GM12878 (cell line): ENCODE results near the gene ZNF678. TPM values are rescaled to one million over a fixed set of nuclear protein-coding genes. Genes with fewer than 3 reads are reported as not detected.

Experiments
- ATAC-seq: fragments of 200-7000 bp; cut with Tn5 transposase; 3 replicates; pipeline ENCODE4 v1.9.1; 2020; ENCODE audit warnings: mild to moderate bottlenecking, moderate library complexity
- BruUV-seq: library from RNA; stranded (reverse); fragments of 400-500 nt; replicated peaks from 2 replicates; lab custom pipeline; 2021; lab: Mats Ljungman, UMichigan
- CTCF ChIA-PET: fragments of 300-600 bp; sonication (Branson Sonifier 250); formaldehyde crosslinking; extraction: SDS; loops from one replicate; lab custom pipeline; 2021; ENCODE audit warnings: inconsistent platforms; lab: Yijun Ruan, JAX
- POLR2A ChIA-PET: fragments of 350-600 bp; formaldehyde crosslinking; extraction: SDS; loops from one replicate; lab custom pipeline; 2021; ENCODE audit warnings: inconsistent platforms; lab: Charles Lee
- RAD21 ChIA-PET: fragments of 300-600 bp; sonication (Branson Sonifier 250); formaldehyde crosslinking; loops from one replicate; lab custom pipeline; 2023; ENCODE audit warnings: antibody characterized with exemption; ENCODE audit not compliant: unreplicated experiment; lab: Charles Lee
- SMC1A ChIA-PET: fragments of 300-600 bp; sonication (Branson Sonifier 250); formaldehyde crosslinking; loops from one replicate; lab custom pipeline; 2023; ENCODE audit not compliant: unreplicated experiment, uncharacterized antibody; lab: Charles Lee
- DNase-seq: peaks from one replicate; pipeline ENCODE4 v3.0.0-alpha.2; 2011; ENCODE audit warnings: low read depth, low spot score
- FAIRE-seq: peaks from 3 replicates; lab custom pipeline; 2011; peaks lifted over from hg19 to GRCh38; lab: Jason Lieb, UNC
- H2AFZ ChIP-seq: 2 replicates; pipeline ENCODE4 v1.6.0; 2011; ENCODE audit warnings: low read depth, low read length, control low read depth; ENCODE audit not compliant: control insufficient read depth
- H3K27ac ChIP-seq: 2 replicates; pipeline ENCODE4 v1.5.1; 2011; ENCODE audit warnings: control low read depth; ENCODE audit not compliant: control insufficient read depth, insufficient read depth
- H3K27me3 ChIP-seq, 2 experiments: replicated peaks in 1 of 2; 2 replicates each; pipeline versions ENCODE4 v1.6.0 to v1.6.1; 2011; ENCODE audit warnings: low read length in 1 of 2; ENCODE audit not compliant: control insufficient read depth in 2 of 2, insufficient read depth in 2 of 2
- H3K36me3 ChIP-seq, 2 experiments: 2 replicates each; pipeline ENCODE4 v1.5.1; 2011; ENCODE audit warnings: low read length in 1 of 2; ENCODE audit not compliant: control insufficient read depth in 2 of 2, insufficient read depth in 2 of 2
- H3K4me1 ChIP-seq: 2 replicates; pipeline ENCODE4 v1.6.1; 2011; ENCODE audit warnings: mild to moderate bottlenecking, low read length, moderate library complexity, mixed read lengths; ENCODE audit not compliant: control insufficient read depth, insufficient read depth
- H3K4me2 ChIP-seq: 2 replicates; pipeline ENCODE4 v1.6.0; 2011; ENCODE audit warnings: control low read depth; ENCODE audit not compliant: control insufficient read depth, insufficient read depth
- H3K4me3 ChIP-seq: fragments of 200-600 bp; sonication (generic); 2 replicates; pipeline ENCODE4 v1.5.1; 2016
- H3K79me2 ChIP-seq: 2 replicates; pipeline ENCODE4 v1.6.0; 2011; ENCODE audit warnings: low read length; ENCODE audit not compliant: control insufficient read depth, insufficient read depth
- H3K9ac ChIP-seq: 2 replicates; pipeline ENCODE4 v1.8.0; 2011; ENCODE audit warnings: low read length, control low read depth, mixed read lengths; ENCODE audit not compliant: control insufficient read depth, insufficient read depth
- H3K9me3 ChIP-seq: replicated peaks from 3 replicates; pipeline ENCODE4 v1.5.1; 2011; ENCODE audit warnings: mild to moderate bottlenecking, low read length; ENCODE audit not compliant: control insufficient read depth, insufficient read depth
- H4K20me1 ChIP-seq: 2 replicates; pipeline ENCODE4 v1.6.0; 2011; ENCODE audit not compliant: control insufficient read depth, insufficient read depth
- CHD4 ChIP-seq: fragments of 200-600 bp; sonication (generic); IDR thresholded peaks from 2 replicates; pipeline ENCODE4 v1.6.1; 2016; ENCODE audit warnings: mild to moderate bottlenecking
- DPF2 ChIP-seq: fragments of 450-650 bp; IDR thresholded peaks from 2 replicates; pipeline ENCODE4 v1.6.1; 2017; ENCODE audit warnings: mild to moderate bottlenecking
- E2F4 ChIP-seq: IDR thresholded peaks from 2 replicates; pipeline ENCODE4 v1.6.1; 2012; ENCODE audit warnings: low read depth, low read length, improper control_type of control experiment
- ETV6 ChIP-seq, 2 experiments: fragments of 450-650 bp in 1 of 2; IDR thresholded peaks in 1 of 2; conservative IDR thresholded peaks in 1 of 2; 2 replicates each; pipeline ENCODE4 v1.6.1; 2014; ENCODE audit warnings: antibody characterized with exemption in 1 of 2, borderline replicate concordance in 1 of 2, low read depth in 1 of 2, mild to moderate bottlenecking in 1 of 2, moderate library complexity in 1 of 2
- IKZF1 ChIP-seq: fragments of 450-650 bp; conservative IDR thresholded peaks from 2 replicates; pipeline ENCODE4 v1.6.1; 2017; ENCODE audit warnings: antibody characterized with exemption, mild to moderate bottlenecking
- IKZF2 ChIP-seq, 2 experiments: fragments of 450-650 bp; IDR thresholded peaks; 2 replicates each; pipeline ENCODE4 v1.6.1; 2017; ENCODE audit warnings: mild to moderate bottlenecking in 2 of 2, moderate library complexity in 2 of 2
- JUNB ChIP-seq: IDR thresholded peaks from 2 replicates; pipeline ENCODE4 v1.6.1; 2016; ENCODE audit warnings: antibody characterized with exemption, mild to moderate bottlenecking
- KLF5 ChIP-seq: fragments of 450-650 bp; IDR thresholded peaks from 2 replicates; pipeline ENCODE4 v1.6.1; 2014; ENCODE audit warnings: mild to moderate bottlenecking; ENCODE audit not compliant: partially characterized antibody
- PBX3 ChIP-seq: IDR thresholded peaks from 2 replicates; pipeline ENCODE4 v1.6.1; 2011; ENCODE audit warnings: mild to moderate bottlenecking, low read depth, low read length, moderate library complexity; ENCODE audit not compliant: insufficient replicate concordance
- RBBP5 ChIP-seq: fragments of 200-600 bp; sonication (generic); conservative IDR thresholded peaks from 2 replicates; pipeline ENCODE4 v1.6.1; 2016
- SMC3 ChIP-seq: IDR thresholded peaks from 2 replicates; pipeline ENCODE4 v1.6.1; 2011; ENCODE audit warnings: low read length, improper control_type of control experiment, borderline replicate concordance
- TCF12 ChIP-seq: IDR thresholded peaks from 2 replicates; pipeline ENCODE4 v1.6.1; 2011; ENCODE audit warnings: low read depth, mild to moderate bottlenecking, low read length
- ZNF687 ChIP-seq: fragments of 450-650 bp; IDR thresholded peaks from 2 replicates; pipeline ENCODE4 v1.6.1; 2017; ENCODE audit warnings: mild to moderate bottlenecking, moderate library complexity
- ZZZ3 ChIP-seq: IDR thresholded peaks from 2 replicates; pipeline ENCODE4 v1.6.1; 2011; ENCODE audit warnings: low read depth; ENCODE audit not compliant: control insufficient read depth, insufficient read length
- WGBS: methylation state at CpG from one replicate; pipeline ENCODE4 v1.1.6; 2016; ENCODE audit warnings: low lambda C conversion rate; ENCODE audit not compliant: insufficient replicate concordance, insufficient coverage; ENCODE audit errors: missing lambda C conversion rate; 5-methylcytosine and 5-hydroxymethylcytosine counted together
- in situ Hi-C: fragments of 300-500 bp; cut with MboI; formaldehyde crosslinking; loops from 9 replicates; pipeline ENCODE4 v1.14.3; 2018; ENCODE audit warnings: mixed read lengths
- intact Hi-C: fragments of 100-400 bp; cut with micrococcal nuclease; formaldehyde crosslinking; loops from one replicate; pipeline ENCODE4 v1.14.2; 2022; ENCODE audit not compliant: unreplicated experiment
- polyA plus RNA-seq, 11 experiments: library from polyadenylated mRNA; depleted of rRNA in 4 of 11; unstranded in 6 of 11; stranded (reverse) in 5 of 11; fragments of >200 nt; fragmentation: Nextera tagmentation in 4 of 11; fragmentation: Illumina TruSeq in 1 of 11; extraction: Ambion mirVana in 4 of 11; extraction: Trizol in 1 of 11; gene quantifications; 1 replicate in 1 of 11; 2 replicates in 10 of 11; pipeline versions ENCODE4 v1.2.1 to v1.2.3, GENCODE V29; 2011 to 2016; ENCODE audit warnings: inconsistent platforms in 2 of 11, missing spikeins in 2 of 11, low read depth in 1 of 11
- total RNA-seq, 4 experiments: library from RNA; depleted of rRNA in 3 of 4; stranded (reverse); fragments of >200 nt in 3 of 4; fragmentation: Illumina TruSeq in 1 of 4; extraction: Trizol in 1 of 4; gene quantifications; 2 replicates each; pipeline versions ENCODE4 v1.2.1 to v1.2.3, GENCODE V29; 2013 to 2021

Gene ZNF678
- total and polyA plus RNA-seq, 10 of the 15 experiments (the other 5 are each of a cell fraction or from before 2014, with no cell fraction given), result 1.4 to 10.4 (median 3.5) TPM

DNA sequence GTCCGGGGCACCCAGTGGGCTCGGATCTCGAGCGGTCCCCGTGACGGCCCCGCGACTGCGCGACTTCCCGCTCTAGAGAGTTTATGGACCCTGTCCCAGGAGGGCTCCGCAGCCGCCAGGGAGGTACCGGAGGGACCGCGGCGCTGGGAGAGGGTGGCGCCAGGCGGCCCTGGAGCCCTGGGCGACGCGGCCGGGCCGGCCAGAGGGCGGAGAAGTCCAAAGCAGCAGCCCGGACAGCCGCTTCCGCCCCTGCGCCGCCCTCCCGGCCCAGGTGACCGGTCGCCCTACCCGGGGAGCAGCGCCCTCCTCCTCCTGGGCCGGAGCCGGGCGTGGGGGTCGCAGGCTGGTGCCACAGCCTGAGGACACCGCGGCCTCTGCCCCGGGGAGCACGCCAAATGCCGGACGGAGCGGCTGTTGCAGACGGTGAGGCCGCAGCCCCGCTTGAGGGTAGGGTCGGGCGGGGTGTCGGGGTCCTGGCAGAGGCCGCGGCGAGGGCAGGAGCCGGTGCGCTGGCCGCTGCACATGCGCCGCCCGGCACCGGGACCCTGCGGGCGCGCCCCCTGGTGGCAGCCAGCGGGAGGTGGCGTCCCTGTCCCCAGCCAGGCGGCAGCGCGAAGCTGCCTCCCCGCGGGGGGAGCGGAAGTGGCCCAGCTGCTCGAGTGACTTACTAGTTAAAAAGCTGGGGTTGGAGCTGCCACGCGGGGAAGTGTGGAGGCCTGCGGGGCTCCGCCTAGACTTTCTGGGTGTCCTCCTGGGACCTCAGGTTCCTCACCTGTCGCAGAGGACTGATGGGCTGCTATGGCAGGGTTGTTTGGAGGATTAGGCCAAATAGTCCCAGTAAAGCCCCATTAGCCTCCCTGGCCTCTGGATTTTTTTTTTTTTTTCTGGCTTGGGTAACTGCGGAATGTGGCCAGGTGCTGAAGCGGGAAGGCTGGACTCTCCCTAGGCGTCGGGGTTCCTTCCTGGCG, 20.9 kb upstream of the ZNF678 start:
- Histone ChIP-seq H3K36me3 (no peaks in the 10 kb centered on the region), H3K27me3 (no peaks in the 10 kb centered on the region), H3K9ac (peak overlapping the region; percentile 44), H3K27ac (peak overlapping the region; percentile 33; the same call in 1 of the 2 replicates), H3K4me2 (peak overlapping the region; percentile 87), H3K9me3 (no peaks in the 10 kb centered on the region; the same call in 2 of the 3 replicates), H2AFZ (peak overlapping the region; percentile 86), H3K4me1 (peaks cover 3% of the 10 kb centered on the region; the same call in 1 of the 2 replicates), H3K79me2 (no peaks in the 10 kb centered on the region), H3K4me3 (peak overlapping the region; percentile 58; the same call in 1 of the 2 replicates), H4K20me1 (no peaks in the 10 kb centered on the region)
- FAIRE-seq (peak; percentile 91), ATAC-seq (peak; percentile 97), DNase-seq (peak; percentile 26)
- ChIA-PET SMC1A (interaction anchor here (1.7 kb wide), 1 partner anchor 20 kb away, joined by 6 read pairs; the partner anchor contains the start of gene ZNF678), POLR2A (interaction anchor here (1.0 kb wide), 1 partner anchor 20 kb away, joined by 3 read pairs; the partner anchor contains the start of gene ZNF678), RAD21 (interaction anchor here (0.7 kb wide), 1 partner anchor 20 kb away, joined by 5 read pairs; the partner anchor contains the start of gene ZNF678), CTCF (interaction anchor here (0.5 to 3.6 kb wide), 12 partner anchors 10 to 996 kb away, joined by 3 to 21 read pairs (median 4); partner anchors contain the start of gene ZNF678)
- WGBS, result 6% methylated on average over 59 of the region's 84 CpGs
- BruUV-seq, result no TSS peak
- in situ Hi-C loops (no loop called here), intact Hi-C loops (loop anchor here (1.0 to 10.0 kb wide), 3 partner anchors 21 to 402 kb away; partner anchors contain the start of genes WNT9A and ZNF678)
- TF ChIP-seq TCF12 (peak; percentile 69; the same call in 1 of the 2 replicates), KLF5 (no peak), CHD4 (no peak), PBX3 (no peak), IKZF2 (IDR thresholded peaks at IDR 0.05) (no peak), JUNB (no peak), DPF2 (peak; percentile 57; the same call in 1 of the 2 replicates), ZNF687 (peak; percentile 81), ZZZ3 (no peak), RBBP5 (no peak), IKZF1 (peak; percentile 76), SMC3 (peak; percentile 62), E2F4 (no peak), ETV6 (conservative IDR thresholded peaks at IDR 0.05 in 1 of 2, IDR thresholded peaks at IDR 0.05 in 1 of 2; ENCODE audit: borderline replicate concordance in 1 of 2, low read depth in 1 of 2) (no peak)
